K562 (cell line): ENCODE measurements around the gene DCAF6. TPM values are rescaled to one million over a fixed set of nuclear protein-coding genes. Genes with fewer than 3 reads are reported as not detected.

Source experiments
- ATAC-seq: fragments of 200-7000 bp; cut with Tn5 transposase; 3 replicates; pipeline ENCODE4 v1.9.1; 2020; ENCODE audit warnings: moderate library complexity
- BruUV-seq: library from RNA; stranded (reverse); fragments of 400-500 nt; replicated peaks from 2 replicates; lab custom pipeline; 2021; lab: Mats Ljungman, UMichigan
- CTCF ChIA-PET: fragments of 300-600 bp; formaldehyde crosslinking; extraction: SDS; loops from one replicate; lab custom pipeline; 2021; ENCODE audit warnings: low intra/inter-chr PET ratio; lab: Yijun Ruan, JAX
- POLR2A ChIA-PET: fragments of 300-600, 350-650 bp; sonication (Branson Sonifier 250); formaldehyde crosslinking; extraction: SDS; loops from one replicate; lab custom pipeline; 2021; ENCODE audit warnings: antibody characterized with exemption, inconsistent platforms; lab: Yijun Ruan, JAX
- DNase-seq, 4 experiments: peaks; one replicate each; pipeline versions ENCODE4 v3.0.0 to v3.0.0-alpha.2; 2011 to 2018; ENCODE audit warnings: low spot score in 3 of 4, mixed read lengths in 3 of 4; ENCODE audit errors: extremely low read depth in 1 of 4
- FAIRE-seq: peaks from 2 replicates; lab custom pipeline; 2011; peaks lifted over from hg19 to GRCh38; lab: Jason Lieb, UNC
- H2AFZ ChIP-seq: 2 replicates; pipeline ENCODE4 v1.6.0; 2011; ENCODE audit warnings: low read depth, low read length, control low read depth, inconsistent platforms
- H3K27ac ChIP-seq: fragments of 200-600 bp; 3 replicates; pipeline ENCODE4 v1.8.0; 2011; ENCODE audit warnings: low read depth, mild to moderate bottlenecking, control low read depth, inconsistent platforms, low read length, moderate library complexity, mixed read lengths; ENCODE audit errors: extremely low read depth
- H3K27me3 ChIP-seq, 2 experiments: fragments of 300-600 bp in 1 of 2; 2 replicates in 1 of 2; 3 replicates in 1 of 2; pipeline versions ENCODE4 v1.6.0 to v1.8.0; 2011; ENCODE audit warnings: inconsistent platforms in 2 of 2, low read length in 2 of 2, mild to moderate bottlenecking in 1 of 2, mixed read lengths in 1 of 2, moderate library complexity in 1 of 2; ENCODE audit not compliant: control insufficient read depth in 2 of 2, insufficient read depth in 2 of 2
- H3K36me3 ChIP-seq: fragments of 300-600 bp; 3 replicates; pipeline ENCODE4 v1.8.0; 2011; ENCODE audit warnings: mild to moderate bottlenecking, low read length, inconsistent platforms; ENCODE audit not compliant: control insufficient read depth, insufficient read depth
- H3K4me1 ChIP-seq, 2 experiments: fragments of 200-600 bp in 1 of 2; replicated peaks in 1 of 2; 2 replicates in 1 of 2; 3 replicates in 1 of 2; pipeline versions ENCODE4 v1.5.1 to v1.8.0; 2011; ENCODE audit warnings: inconsistent platforms in 2 of 2, low read length in 2 of 2, mild to moderate bottlenecking in 1 of 2, mixed read lengths in 1 of 2, moderate library complexity in 1 of 2; ENCODE audit not compliant: control insufficient read depth in 2 of 2, insufficient read depth in 2 of 2
- H3K4me2 ChIP-seq: 2 replicates; pipeline ENCODE4 v1.6.1; 2011; ENCODE audit warnings: low read length, control low read depth, inconsistent platforms, mixed read lengths; ENCODE audit not compliant: insufficient read depth
- H3K4me3 ChIP-seq: fragments of 200-600 bp; sonication (generic), shearing (Covaris generic); 2 replicates; pipeline ENCODE4 v1.5.1; 2016; ENCODE audit warnings: control low read depth, inconsistent platforms
- H3K79me2 ChIP-seq: fragments of 200-600 bp; 3 replicates; pipeline ENCODE4 v1.8.0; 2011; ENCODE audit warnings: low read length, inconsistent platforms; ENCODE audit not compliant: control insufficient read depth, insufficient read depth
- H3K9ac ChIP-seq, 2 experiments: 2 replicates each; pipeline versions ENCODE4 v1.6.0 to v1.6.1; 2011; ENCODE audit warnings: low read depth in 2 of 2, low read length in 2 of 2, control low read depth in 1 of 2, inconsistent platforms in 1 of 2, mild to moderate bottlenecking in 1 of 2, mixed read lengths in 1 of 2; ENCODE audit not compliant: insufficient read depth in 1 of 2
- H3K9me1 ChIP-seq: one replicate; pipeline ENCODE4 v1.6.0; 2011; ENCODE audit warnings: inconsistent platforms, mild to moderate bottlenecking, low read length, moderate library complexity; ENCODE audit not compliant: control insufficient read depth, insufficient read depth
- H3K9me3 ChIP-seq: replicated peaks from 2 replicates; pipeline ENCODE4 v1.5.1; 2011; ENCODE audit warnings: low read depth, low read length, inconsistent platforms; ENCODE audit not compliant: control insufficient read depth, insufficient read depth
- H4K20me1 ChIP-seq: replicated peaks from 2 replicates; pipeline ENCODE4 v1.6.1; 2011; ENCODE audit warnings: low read length, inconsistent platforms, mixed read lengths; ENCODE audit not compliant: control insufficient read depth, insufficient read depth
- ELF1 ChIP-seq: fragments of 200-800 bp; sonication (Bioruptor generic); IDR thresholded peaks from 2 replicates; pipeline ENCODE4 v1.6.1; 2016; ENCODE audit warnings: missing genetic modification characterization, missing compliant biosample characterization
- JUN ChIP-seq, 2 experiments: sonication (generic) in 1 of 2; formaldehyde crosslinking in 1 of 2; IDR thresholded peaks; 2 replicates each; pipeline versions ENCODE4 v1.6.1 to v1.8.0; 2012 to 2022; ENCODE audit warnings: borderline replicate concordance in 2 of 2, mild to moderate bottlenecking in 2 of 2, improper control_type of control experiment in 1 of 2, low read depth in 1 of 2, low read length in 1 of 2, missing genetic modification reagents in 1 of 2
- NFE2 ChIP-seq: IDR thresholded peaks from 2 replicates; pipeline ENCODE4 v1.6.1; 2014; ENCODE audit warnings: antibody characterized with exemption, low read depth
- NFIC ChIP-seq: fragments of 450-650 bp; IDR thresholded peaks from 2 replicates; pipeline ENCODE4 v1.6.1; 2017; ENCODE audit warnings: mild to moderate bottlenecking, inconsistent platforms
- NFIX ChIP-seq: fragments of 250-450 bp; sonication (Bioruptor Pico); IDR thresholded peaks from 2 replicates; pipeline ENCODE4 v1.4.0; 2020; ENCODE audit warnings: low read depth, mild to moderate bottlenecking, moderate library complexity
- PTBP1 ChIP-seq: fragments of 200-400 bp; formaldehyde crosslinking; IDR thresholded peaks from 2 replicates; pipeline ENCODE4 v1.6.1; 2017; ENCODE audit warnings: low read depth, low read length
- RBM25 ChIP-seq: fragments of 200-400 bp; formaldehyde crosslinking; IDR thresholded peaks from 2 replicates; pipeline ENCODE4 v1.6.1; 2018; ENCODE audit warnings: low read length, low read depth, moderate library complexity; ENCODE audit not compliant: severe bottlenecking
- TAF9B ChIP-seq: fragments of 450-650 bp; IDR thresholded peaks from 2 replicates; pipeline ENCODE4 v1.6.1; 2018; ENCODE audit warnings: mild to moderate bottlenecking; ENCODE audit not compliant: partially characterized antibody
- TGIF2 ChIP-seq: sonication (generic); formaldehyde crosslinking; IDR thresholded peaks from 2 replicates; pipeline ENCODE4 v1.8.1; 2022; ENCODE audit warnings: mild to moderate bottlenecking, missing genetic modification reagents, moderate library complexity
- TRIM25 ChIP-seq: fragments of 450-650 bp; IDR thresholded peaks from 2 replicates; pipeline ENCODE4 v1.7.0; 2016; ENCODE audit warnings: borderline replicate concordance
- ZBTB33 ChIP-seq: sonication (generic); formaldehyde crosslinking; IDR thresholded peaks from 2 replicates; pipeline ENCODE4 v1.8.1; 2023; ENCODE audit warnings: mild to moderate bottlenecking, missing genetic modification reagents
- ZFP30 ChIP-seq: fragments of 250-450 bp; sonication (Bioruptor Pico); IDR thresholded peaks from 2 replicates; pipeline ENCODE4 v1.8.0; 2022; ENCODE audit warnings: moderate library complexity, mild to moderate bottlenecking, inconsistent platforms, borderline replicate concordance
- ZMIZ1 ChIP-seq, 2 experiments: fragments of 150-350 bp in 1 of 2; IDR thresholded peaks; 2 replicates each; pipeline ENCODE4 v1.6.1; 2012 to 2016; ENCODE audit warnings: low read depth in 2 of 2, low read length in 2 of 2, mild to moderate bottlenecking in 1 of 2, moderate library complexity in 1 of 2
- ZNF316 ChIP-seq: fragments of 450-650 bp; IDR thresholded peaks from 2 replicates; pipeline ENCODE4 v1.6.1; 2016
- ZNF75A ChIP-seq: fragments of 450-650 bp; formaldehyde crosslinking; IDR thresholded peaks from 2 replicates; pipeline ENCODE4 v1.4.0; 2020; ENCODE audit warnings: mild to moderate bottlenecking
- WGBS: fragments of 100-300 bp; shearing (Covaris generic); methylation state at CpG from one replicate; pipeline ENCODE4 v1.1.6; 2016; ENCODE audit warnings: low coverage, mixed read lengths; ENCODE audit not compliant: insufficient coverage; ENCODE audit errors: missing lambda C conversion rate; 5-methylcytosine and 5-hydroxymethylcytosine counted together
- in situ Hi-C: fragments of 300-500 bp; cut with MboI; formaldehyde crosslinking; loops from 4 replicates; pipeline ENCODE4 v1.15.0; 2018; ENCODE audit warnings: inconsistent platforms, mixed read lengths
- intact Hi-C: fragments of 100-400 bp; cut with micrococcal nuclease; formaldehyde crosslinking; loops from 2 replicates; pipeline ENCODE4 v1.14.2; 2022
- polyA plus RNA-seq, 8 experiments: library from polyadenylated mRNA; depleted of rRNA in 4 of 8; stranded (reverse) in 5 of 8; unstranded in 3 of 8; fragments of >200 nt; fragmentation: Nextera tagmentation in 2 of 8; fragmentation: Illumina TruSeq in 1 of 8; extraction: Ambion mirVana in 2 of 8; extraction: Trizol in 1 of 8; gene quantifications; 2 replicates each; pipeline versions ENCODE4 v1.2.1 to v1.2.3, GENCODE V29; 2011 to 2014; ENCODE audit warnings: inconsistent platforms in 1 of 8, missing spikeins in 1 of 8
- total RNA-seq, 7 experiments: library from RNA; depleted of rRNA in 6 of 7; stranded (reverse); fragments of >200 nt in 6 of 7; fragmentation: Illumina TruSeq in 2 of 7; extraction: Trizol in 2 of 7; gene quantifications; 2 replicates each; pipeline versions ENCODE4 v1.2.1 to v1.2.3, GENCODE V29; 2011 to 2021; ENCODE audit warnings: low replicate concordance in 1 of 7

DCAF6 gene
- total and polyA plus RNA-seq, 9 of the 15 experiments (the other 6 are each of a cell fraction or from before 2014, with no cell fraction given): 19.1 to 102 (median 46.3) TPM

GRCh38 chr1:168112673-168113305, 176.3 kb downstream of the DCAF6 start:
- no peaks in the 10 kb centered on the region for H3K36me3 ChIP-seq
- H3K4me2 ChIP-seq: no peak overlapping the region
- intact Hi-C loops (no loop called here), in situ Hi-C loops (no loop called here)
- no peak overlapping the region for H3K27ac ChIP-seq
- no peak overlapping the region for H2AFZ ChIP-seq
- ATAC-seq (peak; percentile 52), DNase-seq (peak in 1 of 4 experiments; percentile 55), FAIRE-seq (no peak)
- BruUV-seq: no TSS peak
- TF ChIP-seq ZMIZ1 (IDR thresholded peaks at IDR 0.05; ENCODE audit: low read depth in 2 of 2, low read length in 2 of 2) (no peak), JUN (IDR thresholded peaks at IDR 0.05; ENCODE audit: borderline replicate concordance, low read depth, low read length) (no peak), JUN (CRISPR knock-in tag; IDR thresholded peaks at IDR 0.05; ENCODE audit: borderline replicate concordance) (no peak), NFIX (CRISPR knock-in tag) (peak; percentile 60), NFE2 (no peak), PTBP1 (no peak), NFIC (peak; percentile 94), ZBTB33 (CRISPR knock-in tag) (no peak), ZNF316 (no peak), TGIF2 (no peak), TRIM25 (no peak), RBM25 (no peak), ZNF75A (CRISPR knock-in tag) (no peak), TAF9B (no peak), ZFP30 (CRISPR knock-in tag) (no peak), ELF1 (tag) (no peak)
- H4K20me1 ChIP-seq: no peaks in the 10 kb centered on the region
- WGBS: 57% methylated on average over 6 of the region's 6 CpGs
- no peaks in the 10 kb centered on the region for H3K9me3 ChIP-seq
- no peak overlapping the region; a peak in 1 of 4 replicates for H3K9ac ChIP-seq
- ChIA-PET POLR2A (interaction anchor here (0.6 to 1.1 kb wide), 2 partner anchors 12 to 254 kb away, joined by 3 to 4 read pairs; no protein-coding TSS in a partner anchor), CTCF (no interaction called here)
- peaks cover 0 to 4% of the 10 kb centered on the region in 2 experiments; a peak in 3 of 5 replicates for H3K4me1 ChIP-seq
- H3K27me3 ChIP-seq: no peaks in the 10 kb centered on the region
- no peaks in the 10 kb centered on the region for H3K79me2 ChIP-seq
- H3K4me3 ChIP-seq: no peak overlapping the region
- no peaks in the 10 kb centered on the region for H3K9me1 ChIP-seq
